ENCODE measurements around the gene SCYL3. TPM values are rescaled to one million over a fixed set of nuclear protein-coding genes. Genes with fewer than 3 reads are reported as not detected.

The SCYL3 gene
- total RNA-seq, 4 donors from 2014 or later, result 17.2 to 24.0 (median 17.7) TPM

DNA sequence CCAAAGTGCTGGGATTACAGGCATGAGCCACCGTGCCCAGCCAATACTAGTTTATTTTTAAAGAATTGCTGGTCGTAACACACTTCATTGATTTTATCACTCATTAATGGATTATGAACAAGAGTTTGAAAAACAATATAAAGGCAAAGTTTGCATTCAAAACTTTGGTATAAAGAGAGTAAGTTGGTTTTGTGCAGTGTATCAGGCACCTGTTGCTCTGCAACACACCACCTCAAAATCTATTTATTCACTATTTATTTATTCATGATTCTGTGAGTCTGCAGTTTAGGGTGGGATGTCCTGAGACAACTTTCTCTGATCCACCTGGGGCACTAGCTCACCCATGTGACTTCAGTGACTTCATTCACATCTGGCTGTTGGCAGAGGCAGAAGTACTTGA is 88.8 kb downstream of the SCYL3 start:
- intact Hi-C loops (cut with DNase I; ENCODE audit: low total_unique reads), result no loop called here
- no peak overlapping the region for H3K4me3 ChIP-seq (ENCODE audit: low read depth, poor library complexity, severe bottlenecking)
- TF ChIP-seq, protein P1, sequence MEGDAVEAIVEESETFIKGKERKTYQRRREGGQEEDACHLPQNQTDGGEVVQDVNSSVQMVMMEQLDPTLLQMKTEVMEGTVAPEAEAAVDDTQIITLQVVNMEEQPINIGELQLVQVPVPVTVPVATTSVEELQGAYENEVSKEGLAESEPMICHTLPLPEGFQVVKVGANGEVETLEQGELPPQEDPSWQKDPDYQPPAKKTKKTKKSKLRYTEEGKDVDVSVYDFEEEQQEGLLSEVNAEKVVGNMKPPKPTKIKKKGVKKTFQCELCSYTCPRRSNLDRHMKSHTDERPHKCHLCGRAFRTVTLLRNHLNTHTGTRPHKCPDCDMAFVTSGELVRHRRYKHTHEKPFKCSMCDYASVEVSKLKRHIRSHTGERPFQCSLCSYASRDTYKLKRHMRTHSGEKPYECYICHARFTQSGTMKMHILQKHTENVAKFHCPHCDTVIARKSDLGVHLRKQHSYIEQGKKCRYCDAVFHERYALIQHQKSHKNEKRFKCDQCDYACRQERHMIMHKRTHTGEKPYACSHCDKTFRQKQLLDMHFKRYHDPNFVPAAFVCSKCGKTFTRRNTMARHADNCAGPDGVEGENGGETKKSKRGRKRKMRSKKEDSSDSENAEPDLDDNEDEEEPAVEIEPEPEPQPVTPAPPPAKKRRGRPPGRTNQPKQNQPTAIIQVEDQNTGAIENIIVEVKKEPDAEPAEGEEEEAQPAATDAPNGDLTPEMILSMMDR (IDR thresholded peaks at IDR 0.05), result no peak
- TF ChIP-seq POLR2A (IDR thresholded peaks at IDR 0.05), result no peak
- DNase-seq (ENCODE audit: low spot score in 2 of 2), result no peak
- 92 to 94% methylated on average over 2 of the region's 2 CpGs for WGBS, 2 donors

DNA sequence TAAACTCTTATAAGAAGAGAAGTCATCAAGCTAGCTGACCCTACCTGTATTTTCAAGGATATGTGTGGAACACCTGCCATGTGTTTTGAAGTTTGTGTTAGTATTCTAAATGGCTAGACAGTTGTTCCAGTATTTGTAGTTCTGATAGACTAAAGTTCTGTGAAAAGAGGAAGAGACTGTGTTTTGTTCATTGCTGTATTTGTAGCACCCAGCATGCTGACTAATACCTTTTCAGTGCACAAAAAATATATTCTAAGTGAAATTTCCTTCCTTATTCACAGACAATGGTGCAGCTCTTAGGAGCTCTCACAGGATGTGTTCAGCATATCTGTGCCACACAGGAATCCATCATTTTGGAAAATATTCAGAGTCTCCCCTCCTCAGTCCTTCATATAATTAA is 90.8 kb downstream of the SCYL3 start:
- TF ChIP-seq POLR2A (IDR thresholded peaks at IDR 0.05), result no peak

More for the DNA sequence above, 90.8 kb downstream of the SCYL3 start:
- intact Hi-C loops (cut with DNase I; ENCODE audit: low total_unique reads), result no loop called here
- DNase-seq (ENCODE audit: low spot score in 2 of 2), result no peak
- H3K4me3 ChIP-seq (ENCODE audit: low read depth, poor library complexity, severe bottlenecking), result no peak overlapping the region

Other genes with a start within 250 kb of the SCYL3 start
- gene SELL, start 182.3 kb downstream of the SCYL3 start, total RNA-seq, result under 1 TPM in 2 of 4 donors, not detected in 2; 0.10 to 0.36 TPM
- 1 to 10 TPM in 1 of 4 donors, under 1 TPM in 1, not detected in 2; 0.21 to 2.6 TPM for gene SELE, start 159.8 kb downstream of the SCYL3 start, total RNA-seq
- gene METTL18, start 99.0 kb downstream of the SCYL3 start, total RNA-seq, result 10 to 100 TPM in 1 of 4 donors, 1 to 10 TPM in 3; 2.8 to 10.1 (median 4.7) TPM
- 10 to 100 TPM; 17.6 to 24.2 (median 21.9) TPM for gene KIFAP3, start 180.8 kb upstream of the SCYL3 start, total RNA-seq

Measured in lower leg skin (tissue), 4 donors.